HT1080 (cell line): ENCODE data around the gene SMPD2. TPM values are rescaled to one million over a fixed set of nuclear protein-coding genes. Genes with fewer than 3 reads are reported as not detected.
A peak's percentile ranks its signal among the peaks of the same experiment; 100 is the strongest.
"Not testable (repeated sequence)": the region's sequence is repeated elsewhere in the genome, so short reads cannot be mapped to it uniquely, and the experiment has no call there.

ENCODE experiments used
- DNase-seq: peaks from one replicate; pipeline ENCODE4 v3.0.0-alpha.2; 2015; ENCODE audit warnings: low read depth
- total RNA-seq: library from RNA; depleted of rRNA; stranded (reverse); fragments of >200 nt; shearing (Covaris generic); gene quantifications from 2 replicates; pipeline ENCODE4 v1.2.3, GENCODE V29; 2014

Gene SMPD2
- total RNA-seq, 1 experiment from 2014 or later: 14.9 TPM

DNA sequence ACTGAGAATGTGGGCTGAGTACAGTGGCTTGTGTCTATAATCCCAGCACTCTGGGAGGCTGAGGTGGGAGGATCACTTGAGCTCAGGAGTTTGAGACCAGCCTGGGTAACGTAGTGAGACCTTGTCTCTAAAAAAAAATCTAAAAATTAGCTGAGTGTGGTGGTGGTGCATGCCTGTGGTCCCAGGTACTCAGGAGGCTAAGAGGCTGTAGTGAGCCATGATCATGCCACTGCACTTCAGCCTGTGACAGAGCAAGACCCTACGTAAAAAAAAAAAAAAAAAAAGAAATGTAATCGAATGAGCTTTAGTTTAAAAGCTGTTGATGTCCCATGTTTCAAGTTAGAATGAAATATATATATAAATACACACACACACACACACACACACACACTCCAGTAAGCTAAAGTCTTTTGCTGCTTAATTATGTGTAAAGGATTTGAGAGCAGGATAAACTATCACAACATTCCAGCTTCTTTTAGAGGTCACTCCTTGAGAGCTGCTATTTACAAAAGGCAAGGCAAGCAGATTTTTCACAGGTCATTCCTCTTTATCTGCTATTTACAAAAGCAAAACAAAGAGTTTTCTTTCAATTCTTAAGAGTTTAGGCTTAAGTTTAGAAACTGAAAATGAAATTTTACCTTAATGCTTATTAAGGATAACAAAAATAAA lies 19.8 kb downstream of the SMPD2 start:
- no peak for DNase-seq

DNA sequence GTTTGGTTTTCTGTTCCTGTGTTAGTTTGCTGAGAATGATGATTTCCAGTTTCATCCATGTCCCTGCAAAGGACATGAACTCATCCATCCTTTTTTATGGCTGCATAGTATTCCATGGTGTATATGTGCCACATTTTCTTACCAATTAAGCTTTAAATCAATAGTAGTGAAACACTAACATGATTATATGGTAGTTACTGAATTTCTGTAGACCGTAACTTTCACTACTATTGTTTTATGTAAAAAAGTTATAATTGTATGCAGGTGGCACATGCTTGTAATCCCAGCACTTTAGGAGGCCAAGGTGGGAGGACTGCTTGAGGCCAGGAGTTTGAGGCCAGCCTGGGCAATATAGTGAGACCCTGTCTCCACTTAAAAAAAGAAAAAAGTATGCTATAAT lies 20.7 kb downstream of the SMPD2 start:
- not testable (repeated sequence) for DNase-seq

DNA sequence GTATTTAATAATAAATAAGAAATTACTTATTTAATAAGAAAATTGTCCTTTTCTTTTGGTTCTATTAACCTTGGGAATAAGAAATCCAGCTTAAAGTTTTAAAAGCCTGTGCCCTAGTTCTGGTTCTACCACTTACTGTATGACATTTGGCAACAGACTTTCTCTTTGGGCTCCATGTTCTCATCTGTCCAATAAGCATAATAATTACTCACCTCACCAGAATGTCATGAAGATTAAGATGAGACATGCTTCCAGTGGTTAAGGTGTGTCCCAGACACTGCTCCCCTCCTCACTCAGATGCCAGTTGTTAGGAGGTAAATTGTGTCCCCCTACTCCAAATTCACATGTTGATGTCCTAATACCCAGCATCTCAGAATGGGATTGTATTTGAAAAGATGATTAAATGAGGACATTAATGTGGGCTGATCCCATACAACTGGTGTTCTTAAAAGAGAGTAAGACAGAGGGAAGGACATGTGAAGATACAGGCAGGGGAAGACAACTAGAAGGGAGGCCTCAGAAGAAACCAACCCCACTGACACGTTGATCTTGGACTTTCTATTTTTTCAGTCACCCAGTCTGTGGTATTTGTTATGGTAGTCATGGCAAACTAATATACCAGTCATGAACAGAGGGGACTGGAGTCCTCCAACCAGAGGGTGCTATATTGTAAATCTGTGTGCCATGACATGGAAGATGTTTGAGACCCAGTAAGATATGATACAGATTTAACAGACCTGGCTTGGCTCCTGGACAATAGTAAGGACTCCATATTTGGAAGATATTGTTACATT lies 21.4 kb downstream of the SMPD2 start:
- DNase-seq: no peak

DNA sequence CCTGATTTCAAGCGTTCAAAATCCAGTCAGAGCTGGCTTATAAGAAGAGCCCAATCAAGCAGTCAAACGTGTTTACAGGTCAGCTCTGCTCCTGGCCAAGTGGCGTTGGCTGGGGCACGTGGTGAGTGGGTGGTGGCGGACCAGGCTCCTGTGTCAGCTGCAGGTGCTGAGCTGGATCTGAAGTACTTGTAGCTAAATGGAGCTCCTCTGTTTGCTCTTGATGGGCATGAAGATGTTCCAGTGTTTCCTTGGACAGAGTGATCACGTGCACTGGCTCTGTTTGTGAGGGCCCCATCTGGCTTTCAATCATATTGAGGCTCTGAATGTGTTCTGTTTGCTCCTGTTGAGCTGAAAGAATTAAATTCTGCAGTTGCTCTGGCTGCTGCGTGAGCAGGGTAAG lies 25.2 kb downstream of the SMPD2 start:
- no peak for DNase-seq

DNA sequence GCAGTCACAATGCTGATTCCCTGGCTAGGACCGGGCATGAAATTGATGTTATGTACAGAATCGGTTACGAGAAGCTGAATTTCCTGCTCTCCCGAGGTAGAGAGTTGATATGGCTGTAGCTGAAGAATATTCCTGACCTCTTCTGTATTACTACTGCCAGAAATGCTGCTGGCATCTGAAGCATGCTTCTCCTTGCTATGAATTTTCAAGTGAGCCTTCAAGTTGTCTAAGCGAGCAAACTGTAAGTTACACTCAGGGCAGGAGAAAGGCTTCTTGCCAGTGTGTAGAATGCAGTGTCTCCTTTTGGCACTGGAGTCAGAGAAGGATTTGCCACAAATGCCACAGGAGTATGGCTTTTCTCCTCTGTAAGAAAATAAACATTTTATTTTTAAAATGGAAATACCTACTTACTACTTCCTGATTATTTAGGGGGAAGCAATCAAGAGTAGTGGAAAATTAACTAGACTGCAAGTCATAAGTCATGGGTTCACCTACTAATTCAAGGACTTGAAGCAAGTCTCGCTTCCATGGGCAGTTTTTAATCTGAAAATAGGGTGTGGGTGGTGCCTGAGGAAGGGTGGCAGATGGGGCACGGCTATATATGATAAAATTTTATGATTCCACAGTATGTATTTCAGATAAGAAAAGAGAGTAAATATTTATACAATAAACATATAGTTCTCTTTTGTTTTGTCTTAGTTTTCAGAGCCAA lies 25.8 kb downstream of the SMPD2 start:
- no peak for DNase-seq

DNA sequence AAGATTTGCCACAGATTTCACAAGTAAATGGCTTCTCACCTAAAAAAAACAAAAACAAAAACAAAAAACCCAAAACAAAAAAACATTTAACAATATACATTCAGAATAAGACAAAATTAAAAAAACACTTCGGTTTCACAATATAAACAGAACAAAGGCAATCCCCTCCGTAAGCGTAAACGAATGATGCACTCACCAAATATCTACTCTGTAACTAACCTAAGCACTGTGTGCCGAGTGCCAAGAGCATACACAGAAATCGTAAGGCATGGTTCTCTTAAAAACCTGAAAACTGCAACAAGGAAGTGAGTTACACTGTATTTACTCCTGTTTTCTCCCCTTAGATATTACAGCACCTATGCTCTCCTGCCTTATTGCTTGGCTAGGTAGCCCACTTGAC lies 27.2 kb downstream of the SMPD2 start:
- no peak for DNase-seq

DNA sequence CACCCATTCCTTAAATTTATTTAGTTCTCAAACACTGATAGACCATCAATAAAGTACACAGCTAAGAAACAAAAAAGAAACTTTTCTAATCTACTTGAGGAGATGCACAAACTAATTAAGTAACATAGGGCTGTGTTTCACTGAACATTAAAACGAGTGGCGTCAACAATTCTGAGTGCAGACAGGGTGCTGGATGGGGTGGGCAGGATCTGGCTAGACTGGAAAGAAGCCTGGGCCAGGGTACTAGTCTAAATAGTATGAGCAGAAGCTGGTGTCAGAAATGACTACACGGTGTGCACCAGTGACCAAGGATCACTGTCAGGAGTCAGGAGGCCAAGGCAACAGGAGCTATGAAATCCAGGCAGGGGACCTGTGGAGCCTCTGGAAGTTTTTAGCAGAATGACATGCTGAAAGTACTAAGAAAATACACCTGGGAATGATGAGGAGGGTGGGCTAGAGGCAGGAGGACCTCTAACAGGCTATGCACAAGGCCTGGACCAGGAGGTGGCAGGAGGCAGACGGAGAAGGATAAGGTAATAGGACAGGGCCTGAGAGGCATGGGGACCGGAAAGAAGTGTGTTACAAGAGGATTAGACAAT lies 29.2 kb downstream of the SMPD2 start:
- DNase-seq: no peak

DNA sequence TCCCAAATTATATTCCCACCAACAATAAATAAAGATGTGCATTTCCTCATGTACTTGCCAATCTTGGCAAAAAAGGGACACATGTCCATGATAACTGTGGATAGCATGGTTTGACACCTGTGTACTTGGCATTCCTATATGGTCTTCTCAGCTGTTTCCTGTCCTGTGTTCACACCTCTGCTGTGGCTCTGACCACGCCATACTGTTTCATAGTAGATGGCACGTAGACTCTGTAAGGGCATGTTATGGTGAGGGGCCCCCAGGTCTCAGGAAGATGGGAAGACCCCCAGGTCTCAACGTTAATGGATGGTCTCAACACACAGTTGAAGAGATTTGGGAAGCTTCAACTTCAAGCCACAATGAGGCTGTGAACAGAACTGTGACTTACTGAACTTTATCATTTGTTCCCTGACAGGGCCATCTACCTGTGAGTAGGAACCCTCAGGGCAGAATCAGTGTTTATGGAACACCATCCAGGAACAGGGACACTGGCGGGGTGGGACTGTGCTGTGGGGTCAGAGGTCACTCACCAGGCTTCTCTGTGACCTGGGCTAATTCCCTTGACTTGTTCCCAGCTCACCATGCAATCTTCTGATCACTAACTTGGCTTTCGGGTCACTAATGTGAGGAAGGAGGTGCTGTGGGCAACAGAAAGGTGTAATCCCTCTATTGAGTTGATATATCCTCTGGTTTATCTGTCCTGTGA lies 30.7 kb downstream of the SMPD2 start:
- no peak for DNase-seq

DNA sequence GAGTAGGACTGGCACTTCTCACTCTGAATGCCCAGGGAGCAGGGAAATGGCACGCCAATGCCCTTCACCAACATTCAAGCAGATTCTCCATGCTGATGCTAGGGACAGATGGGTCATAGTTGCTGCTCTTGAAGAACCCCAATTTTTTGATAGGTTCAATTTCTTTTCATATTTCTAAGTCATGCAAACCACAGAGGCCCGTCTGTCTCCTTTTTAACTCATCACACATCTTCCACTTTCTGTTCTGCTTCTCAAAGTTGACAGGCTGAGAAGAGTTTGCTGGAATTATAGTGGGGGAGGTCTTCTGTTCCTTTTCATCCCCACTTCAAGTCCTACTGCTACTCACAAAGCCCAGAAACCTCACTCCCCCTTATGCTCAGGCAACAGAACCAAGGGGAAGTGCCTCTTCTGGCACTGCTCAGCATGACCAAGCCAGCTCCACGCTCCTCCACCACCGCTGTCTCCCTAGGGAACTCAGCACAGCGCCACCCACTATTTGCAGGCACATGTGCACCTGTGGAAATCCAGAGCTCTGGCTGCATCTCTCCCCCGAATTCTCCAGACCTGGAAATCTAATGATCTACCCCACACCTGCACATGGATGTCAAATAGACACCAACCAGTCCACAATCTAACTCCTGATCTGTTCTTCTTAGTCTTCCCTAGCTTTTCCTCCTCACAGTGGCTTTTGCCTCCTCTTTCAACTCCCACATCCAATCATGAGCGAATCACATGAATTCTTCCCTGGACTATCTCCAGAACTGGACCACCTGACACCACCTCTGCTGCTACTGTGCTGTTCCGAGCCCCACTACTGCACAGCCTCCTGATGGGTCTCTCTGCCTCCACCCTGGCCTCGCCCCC lies 31.8 kb downstream of the SMPD2 start:
- DNase-seq: no peak

DNA sequence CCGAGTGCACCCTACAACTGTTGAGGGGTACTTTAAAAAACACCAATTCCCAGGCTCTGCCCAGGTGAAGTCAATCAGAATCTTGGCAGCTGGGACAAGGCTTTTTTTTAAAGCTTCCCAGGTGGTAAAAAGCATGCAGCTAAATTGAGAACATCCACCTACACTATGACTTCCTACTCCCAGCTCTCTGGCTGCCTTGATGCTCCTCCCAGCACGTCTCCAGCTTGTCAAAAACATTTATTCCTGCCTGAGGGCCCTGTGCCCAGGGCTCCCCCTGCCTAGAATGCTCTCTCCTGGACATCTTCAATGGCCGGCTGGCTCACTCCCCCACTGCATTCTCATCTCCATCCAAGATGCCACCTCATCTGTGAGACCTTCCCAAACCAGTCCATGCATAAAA lies 32.6 kb downstream of the SMPD2 start:
- no peak for DNase-seq

DNA sequence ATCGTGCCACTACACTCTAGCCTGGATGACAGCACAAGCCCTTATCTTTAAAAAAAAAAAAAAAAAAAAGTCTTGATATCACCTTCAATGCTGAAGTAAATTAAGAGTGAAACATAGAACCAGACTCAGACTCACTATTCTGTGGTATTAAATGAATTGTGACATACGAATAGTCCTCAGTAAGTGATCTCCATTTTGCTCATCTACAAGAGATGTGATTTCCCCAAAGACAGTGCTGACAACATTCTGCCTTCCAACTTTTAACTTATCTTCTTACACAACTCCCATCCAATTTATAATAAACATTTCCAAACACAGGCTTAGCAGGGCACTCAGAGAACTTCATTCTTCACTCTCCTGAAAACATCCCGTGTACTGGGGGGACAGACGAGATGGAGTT lies 34.5 kb downstream of the SMPD2 start:
- DNase-seq: no peak

DNA sequence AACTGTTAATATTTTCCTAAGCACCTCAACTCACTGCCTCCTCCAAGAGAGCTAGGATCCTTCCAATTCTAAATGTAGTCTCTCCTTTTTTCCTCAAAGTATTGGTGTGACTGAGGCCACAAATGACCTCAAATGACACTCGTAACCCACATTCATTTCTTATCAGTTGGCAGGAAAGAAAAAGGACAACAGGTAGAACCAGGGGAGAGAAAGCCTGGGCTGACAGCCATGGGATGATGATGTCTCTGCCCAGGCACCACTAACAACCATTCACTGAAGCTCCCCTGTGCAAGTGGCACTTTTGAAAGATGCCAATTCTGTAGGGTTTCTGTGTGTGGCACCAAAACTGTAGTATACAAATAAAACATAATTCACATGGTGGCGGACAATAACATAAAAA lies 35.1 kb downstream of the SMPD2 start:
- no peak for DNase-seq

DNA sequence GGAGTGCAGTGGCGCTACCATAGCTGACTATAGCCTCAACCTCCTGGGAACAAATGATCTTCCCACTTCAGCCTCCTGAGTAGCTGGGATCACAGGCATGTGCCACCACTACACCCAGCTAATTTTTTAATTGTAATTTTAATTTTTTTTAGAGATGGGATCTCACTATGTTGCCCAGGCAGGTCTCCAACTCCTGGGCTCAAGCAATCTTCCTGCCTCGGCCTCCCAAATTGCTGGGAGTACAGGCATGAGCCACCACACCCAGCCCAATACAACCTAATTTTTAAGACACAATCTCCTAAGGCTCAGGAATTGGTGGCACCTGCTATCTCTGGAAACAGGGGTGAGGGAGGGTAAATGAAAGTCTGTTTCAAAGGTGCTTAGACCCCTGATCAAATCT lies 36.7 kb downstream of the SMPD2 start:
- no peak for DNase-seq

DNA sequence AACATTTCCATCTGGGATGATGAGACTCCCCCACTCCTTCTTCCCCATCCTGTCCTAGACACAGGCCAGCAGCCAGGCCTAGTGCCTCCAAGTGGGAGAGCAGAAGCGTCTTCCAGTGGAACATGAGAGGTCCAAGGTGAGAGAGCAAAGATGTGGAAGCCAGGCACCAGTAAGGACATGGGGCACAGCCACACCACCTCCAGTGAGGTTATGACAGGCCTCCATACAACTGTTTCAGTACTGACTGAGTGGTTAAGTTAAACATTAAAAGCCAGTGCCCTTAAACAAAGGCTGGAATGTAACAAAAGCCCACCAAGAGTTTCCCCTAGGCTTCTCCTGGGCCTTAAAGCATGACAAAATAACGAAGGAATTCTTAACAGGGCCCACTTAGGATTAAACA lies 37.2 kb downstream of the SMPD2 start:
- no peak for DNase-seq

DNA sequence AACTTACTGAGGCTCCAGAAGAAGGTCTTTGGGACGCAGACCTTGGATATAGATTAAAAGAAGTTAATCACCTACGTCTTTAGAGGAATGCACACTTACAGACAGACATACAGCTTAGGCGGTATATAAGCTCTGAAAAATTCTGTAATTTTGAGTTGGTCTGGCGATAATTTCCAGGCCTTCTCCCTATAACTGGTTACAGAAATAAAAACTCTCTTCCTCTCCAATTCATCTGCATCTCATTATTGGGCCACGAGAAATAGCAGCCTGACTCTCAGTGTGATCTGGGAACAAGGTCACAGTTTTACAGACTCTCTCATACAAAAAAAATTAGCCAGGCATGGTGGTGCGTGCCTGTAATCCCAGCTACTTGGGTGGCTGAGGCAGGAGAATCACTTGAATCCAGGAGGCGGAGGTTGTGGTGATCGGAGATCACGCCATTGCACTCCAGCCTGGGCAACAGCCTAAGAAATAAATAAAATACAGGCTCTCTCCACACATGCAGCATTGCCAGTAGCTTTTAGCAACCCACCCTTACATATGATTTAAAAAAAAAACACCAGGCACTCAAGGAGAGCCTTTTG lies 37.8 kb downstream of the SMPD2 start:
- no peak for DNase-seq

DNA sequence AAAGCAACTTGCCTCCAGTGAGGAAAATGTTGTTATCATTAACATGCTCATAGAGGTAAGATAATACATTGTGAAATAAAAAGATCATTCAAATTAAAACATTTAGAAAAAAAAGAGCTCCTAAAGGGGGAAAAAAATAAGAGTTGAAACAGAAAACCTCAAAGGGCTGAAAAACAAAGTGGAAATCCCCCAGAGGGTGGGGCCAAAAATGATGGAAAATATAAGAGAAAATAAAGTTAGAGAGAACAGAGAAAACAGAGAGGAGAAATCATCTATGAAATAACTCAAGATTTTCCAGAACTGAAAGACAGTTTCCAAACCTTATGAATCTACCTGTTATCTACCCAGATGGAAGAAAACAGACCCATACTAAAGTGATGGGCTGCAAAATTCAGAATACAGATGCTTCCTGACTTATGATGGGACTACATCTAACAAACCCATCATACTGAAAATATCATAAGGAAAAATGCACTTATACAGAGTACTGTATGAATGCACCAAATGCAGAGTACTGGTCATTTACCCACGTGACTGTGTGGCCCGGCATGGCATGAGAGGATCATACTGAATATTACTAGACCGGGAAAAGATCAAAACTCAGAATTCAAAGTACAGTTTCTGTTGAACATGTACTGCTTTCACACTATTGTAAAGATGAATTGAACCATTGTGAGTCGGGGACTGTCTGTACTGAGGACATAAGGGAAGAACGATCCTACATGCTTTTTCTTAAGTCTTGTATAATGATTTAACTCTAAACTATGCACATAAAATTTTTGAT lies 38.5 kb downstream of the SMPD2 start:
- DNase-seq: no peak

DNA sequence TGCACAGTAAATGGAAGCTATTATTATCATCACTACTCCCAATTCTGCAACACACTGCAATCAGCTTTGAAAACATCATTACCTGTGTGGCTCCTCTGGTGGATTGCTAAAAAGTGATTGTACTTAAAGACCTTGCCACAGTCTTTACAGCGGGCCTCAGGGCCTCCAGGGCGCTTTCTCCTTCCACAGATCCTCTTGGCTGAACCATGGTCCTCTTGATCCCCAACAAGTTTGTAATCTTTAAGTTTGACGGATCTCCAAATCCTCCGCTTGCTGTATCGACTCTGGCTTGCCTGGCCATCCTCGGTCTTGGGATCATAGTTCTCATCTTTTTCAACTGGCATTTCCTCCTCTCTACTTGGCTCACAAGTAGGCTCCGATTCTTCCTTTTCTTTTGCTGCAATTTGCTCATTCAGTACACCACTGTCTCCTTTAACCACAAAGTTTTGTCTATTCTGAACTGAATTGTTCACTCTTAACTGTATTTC lies 40.5 kb downstream of the SMPD2 start:
- DNase-seq: no peak

DNA sequence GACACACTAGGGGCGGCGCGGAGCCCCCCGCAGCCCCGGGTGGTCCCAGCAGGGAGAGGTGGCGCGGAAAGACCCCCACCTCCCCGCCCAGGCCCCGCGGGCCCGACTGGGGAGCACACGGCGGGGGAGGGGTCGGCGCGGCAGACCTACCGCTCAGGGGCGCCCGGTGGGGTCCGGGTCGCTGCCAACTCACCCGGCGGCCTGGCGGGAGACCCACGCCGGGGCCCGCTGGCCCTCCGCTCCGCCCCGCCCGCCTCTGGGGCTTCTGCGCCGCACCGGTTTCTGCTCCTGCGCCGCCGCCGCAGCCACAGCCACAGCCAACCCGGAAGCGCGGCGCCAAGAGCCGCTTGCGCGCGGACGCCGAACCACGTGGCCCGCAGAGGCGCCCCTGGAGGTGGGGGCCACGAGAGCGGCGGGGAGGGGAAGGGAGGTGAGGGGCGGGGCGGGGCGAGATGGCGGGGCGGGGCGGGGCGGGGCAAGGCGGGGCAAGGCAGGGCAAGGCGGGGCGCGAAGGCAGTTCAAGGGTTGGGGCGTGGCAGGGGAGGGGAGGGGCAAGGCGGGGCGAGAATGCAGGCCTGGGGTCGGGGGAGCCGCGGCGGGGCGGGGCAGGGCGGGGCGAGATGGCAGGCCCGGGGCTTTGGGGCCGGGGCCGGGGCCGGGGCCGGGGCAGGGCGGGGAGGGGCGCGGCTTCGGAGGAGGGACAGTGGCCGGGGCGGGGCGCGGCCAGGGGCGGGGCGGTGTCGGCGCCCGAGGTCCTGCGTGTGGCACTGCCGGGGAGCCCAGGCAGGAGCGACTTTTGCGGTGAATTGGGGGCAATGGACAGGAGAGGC lies 42.6 kb downstream of the SMPD2 start, which contains the start of gene ZBTB24:
ZBTB24 (minus strand) TSS at position 315 of the 830 bp plus-strand sequence. CDS start 1,193 bp downstream, outside the sequence.
- DNase-seq: peak; percentile 76
